Measurements from ENCODE around the gene SPON1. TPM values are rescaled to one million over a fixed set of nuclear protein-coding genes. Genes with fewer than 3 reads are reported as not detected.

The SPON1 gene
- total RNA-seq, 1 experiment from 2014 or later = 0.20 TPM

GRCh38 chr11:14185461-14185860, 222.9 kb downstream of the SPON1 start:
- Mint-ChIP-seq H3K9me3 (no peaks in the 10 kb centered on the region), H3K36me3 (ENCODE audit: insufficient read depth in 1 of 3, low read depth in 3 of 3) (no peaks in the 10 kb centered on the region), H3K27ac (no peak overlapping the region), H3K27me3 (ENCODE audit: low read depth) (no peaks in the 10 kb centered on the region; the same call in none of the 2 replicates), H3K4me3 (no peak overlapping the region), H3K4me1 (peaks cover 0 to under 1% of the 10 kb centered on the region in 2 experiments; a peak in 1 of 4 replicates)
- Histone ChIP-seq H2BK15ac (ENCODE audit: low read depth, low read length) (no peak overlapping the region), H3K4ac (ENCODE audit: low read depth, low read length) (no peak overlapping the region), H2BK20ac (ENCODE audit: low read depth, low read length, poor library complexity, severe bottlenecking) (no peak overlapping the region), H3K9me3 (ENCODE audit: control insufficient read depth, low read depth, low read length) (no peaks in the 10 kb centered on the region), H2BK120ac (ENCODE audit: low read depth, low read length, poor library complexity, severe bottlenecking) (no peak overlapping the region), H3K23ac (ENCODE audit: insufficient read length, low read depth, low read length) (no peak overlapping the region), H3K23me2 (ENCODE audit: insufficient read length, low read depth, low read length, poor library complexity, severe bottlenecking) (no peaks in the 10 kb centered on the region), H4K91ac (ENCODE audit: insufficient read length, low read depth, low read length) (no peak overlapping the region), H4K5ac (ENCODE audit: insufficient read length, low read depth, low read length) (no peak overlapping the region), H3K79me1 (ENCODE audit: insufficient read depth, low read depth, low read length, poor library complexity, severe bottlenecking) (no peaks in the 10 kb centered on the region), H3T11ph (ENCODE audit: low read length) (no peak overlapping the region), H2AFZ (ENCODE audit: low read length) (no peak overlapping the region), H3K27ac (ENCODE audit: insufficient read length, low read depth, low read length) (no peak overlapping the region), H3K79me2 (ENCODE audit: insufficient read depth, low read length) (no peaks in the 10 kb centered on the region), H3K56ac (ENCODE audit: insufficient read length, low read depth, low read length) (no peak overlapping the region), H4K8ac (replicated peaks; ENCODE audit: insufficient read length, low read depth, low read length) (no peak overlapping the region), H2BK12ac (ENCODE audit: insufficient read length, low read depth, low read length) (no peak overlapping the region), H2BK5ac (ENCODE audit: insufficient read length, low read length) (no peak overlapping the region), H3K27me3 (ENCODE audit: insufficient read depth, low read length) (no peaks in the 10 kb centered on the region), H3K4me1 (ENCODE audit: insufficient read depth, low read length) (no peaks in the 10 kb centered on the region), H2AK5ac (ENCODE audit: insufficient read length, low read length) (no peak overlapping the region), H3K4me2 (ENCODE audit: insufficient read depth, insufficient read length, low read length) (no peak overlapping the region), H3K9ac (ENCODE audit: extremely low read depth, insufficient read length, low read length) (no peak overlapping the region), H3K18ac (ENCODE audit: insufficient read length, low read depth, low read length) (no peak overlapping the region), H4K20me1 (ENCODE audit: control insufficient read depth, insufficient read depth, insufficient read length) (no peaks in the 10 kb centered on the region), H3K14ac (ENCODE audit: insufficient read depth, low read length) (no peak overlapping the region)
- no CpG with 5 or more reads among the region's 1 CpG for WGBS (ENCODE audit: extremely low coverage, insufficient read length, low lambda C conversion rate)
- no peak for DNase-seq
- TF ChIP-seq CTCF (conservative IDR thresholded peaks at IDR 0.05) = no peak

Measured in H9 (cell line).